GM23338 (cell line): ENCODE results near the gene RFC1. TPM values are rescaled to one million over a fixed set of nuclear protein-coding genes. Genes with fewer than 3 reads are reported as not detected.
A peak's percentile ranks its signal among the peaks of the same experiment; 100 is the strongest.

Experiments
- ATAC-seq: fragments of 200-7000 bp; cut with Tn5 transposase; 3 replicates; pipeline ENCODE4 v1.9.1; 2020
- DNase-seq: peaks from one replicate; pipeline ENCODE4 v3.0.0-alpha.2; 2015; ENCODE audit warnings: low spot score
- H2AFZ ChIP-seq: fragments of 200-600 bp; sonication (generic); 2 replicates; pipeline ENCODE4 v1.8.0; 2016; ENCODE audit warnings: antibody characterized with exemption, mild to moderate bottlenecking, moderate library complexity
- H3F3A ChIP-seq: fragments of 200-600 bp; sonication (generic); replicated peaks from 2 replicates; pipeline ENCODE4 v1.8.0; 2017; ENCODE audit warnings: antibody characterized with exemption, mixed run types, low read depth
- H3K27ac ChIP-seq: fragments of 200-600 bp; sonication (generic); 2 replicates; pipeline ENCODE4 v1.6.1; 2016; ENCODE audit warnings: low read depth
- H3K27me3 ChIP-seq: fragments of 200-600 bp; sonication (generic); 2 replicates; pipeline ENCODE4 v1.8.0; 2016; ENCODE audit warnings: mild to moderate bottlenecking, mixed run types, moderate library complexity; ENCODE audit not compliant: insufficient read depth
- H3K36me3 ChIP-seq: fragments of 200-600 bp; sonication (generic); 2 replicates; pipeline ENCODE4 v1.8.0; 2016; ENCODE audit warnings: mild to moderate bottlenecking; ENCODE audit not compliant: insufficient read depth
- H3K4me1 ChIP-seq: fragments of 200-600 bp; sonication (generic); 2 replicates; pipeline ENCODE4 v1.8.0; 2016; ENCODE audit warnings: mild to moderate bottlenecking, moderate library complexity; ENCODE audit not compliant: insufficient read depth
- H3K4me2 ChIP-seq: fragments of 200-600 bp; sonication (generic); 2 replicates; pipeline ENCODE4 v1.7.1; 2017; ENCODE audit warnings: mixed run types
- H3K4me3 ChIP-seq: fragments of 200-600 bp; sonication (generic); 2 replicates; pipeline ENCODE4 v1.6.1; 2016; ENCODE audit warnings: mixed run types
- H3K79me2 ChIP-seq: fragments of 200-600 bp; sonication (generic); replicated peaks from 2 replicates; pipeline ENCODE4 v1.8.0; 2017; ENCODE audit warnings: mild to moderate bottlenecking; ENCODE audit not compliant: insufficient read depth
- H3K9me2 ChIP-seq: fragments of 200-600 bp; sonication (generic); 2 replicates; pipeline ENCODE4 v1.8.0; 2017; ENCODE audit not compliant: insufficient read depth
- H4K20me1 ChIP-seq: fragments of 200-600 bp; sonication (generic); replicated peaks from 2 replicates; pipeline ENCODE4 v1.8.0; 2017; ENCODE audit warnings: mild to moderate bottlenecking; ENCODE audit not compliant: insufficient read depth
- H3K27ac Mint-ChIP-seq: 2 replicates; pipeline ENCODE4 v1.8.0; 2020; ENCODE audit warnings: inconsistent platforms, mild to moderate bottlenecking, moderate library complexity, mixed read lengths
- H3K27me3 Mint-ChIP-seq: 3 replicates; pipeline ENCODE4 v1.8.0; 2022; ENCODE audit warnings: low read depth, mild to moderate bottlenecking, moderate library complexity, mixed read lengths, inconsistent platforms; ENCODE audit not compliant: insufficient read depth, poor library complexity
- H3K36me3 Mint-ChIP-seq: 3 replicates; pipeline ENCODE4 v1.8.0; 2021; ENCODE audit warnings: low read depth, mild to moderate bottlenecking, inconsistent platforms, moderate library complexity, mixed read lengths
- H3K4me1 Mint-ChIP-seq: 3 replicates; pipeline ENCODE4 v1.8.0; 2020; ENCODE audit warnings: mild to moderate bottlenecking, inconsistent platforms, mixed read lengths
- H3K4me3 Mint-ChIP-seq: 3 replicates; pipeline ENCODE4 v1.8.0; 2021; ENCODE audit warnings: moderate library complexity, mild to moderate bottlenecking, inconsistent platforms, mixed read lengths
- H3K9me3 Mint-ChIP-seq: 3 replicates; pipeline ENCODE4 v1.8.0; 2020; ENCODE audit warnings: moderate library complexity, mild to moderate bottlenecking, inconsistent platforms, mixed read lengths
- EZH2phosphoT487 ChIP-seq: fragments of 200-600 bp; sonication (generic); IDR thresholded peaks from one replicate; pipeline ENCODE4 v1.8.1; 2018; ENCODE audit warnings: antibody characterized with exemption; ENCODE audit not compliant: unreplicated experiment
- JUNB ChIP-seq: IDR thresholded peaks from one replicate; pipeline ENCODE4 v1.6.1; 2016; ENCODE audit warnings: antibody characterized with exemption; ENCODE audit not compliant: unreplicated experiment
- NANOG ChIP-seq: IDR thresholded peaks from 2 replicates; pipeline ENCODE4 v1.6.1; 2016; ENCODE audit warnings: antibody characterized with exemption, borderline replicate concordance
- POLR2AphosphoS5 ChIP-seq: IDR thresholded peaks from 2 replicates; pipeline ENCODE4 v1.6.1; 2016; ENCODE audit warnings: antibody characterized with exemption, low read depth
- STAT1 ChIP-seq: IDR thresholded peaks from one replicate; pipeline ENCODE4 v1.6.1; 2016; ENCODE audit warnings: antibody characterized with exemption; ENCODE audit not compliant: unreplicated experiment
- ZNF114 ChIP-seq: fragments of 250-450 bp; sonication (Bioruptor Pico); IDR thresholded peaks from 2 replicates; pipeline ENCODE4 v1.5.0; 2020; ENCODE audit warnings: mild to moderate bottlenecking, moderate library complexity
- ZNF331 ChIP-seq: fragments of 250-450 bp; sonication (Bioruptor Pico); IDR thresholded peaks from 2 replicates; pipeline ENCODE4 v1.5.0; 2020; ENCODE audit warnings: low read depth, mild to moderate bottlenecking, moderate library complexity
- polyA plus RNA-seq: library from polyadenylated mRNA; unstranded; fragments of >200 nt; fragmentation: Nextera tagmentation; extraction: Ambion mirVana; gene quantifications from 2 replicates; pipeline ENCODE4 v1.2.1, GENCODE V29; 2016
- total RNA-seq: library from RNA; depleted of rRNA; stranded (reverse); fragments of >200 nt; shearing (Covaris generic); gene quantifications from 2 replicates; pipeline ENCODE4 v1.2.3, GENCODE V29; 2014
- TF ChIP-seq, protein P1 (sequence below): fragments of 250-450 bp; sonication (Bioruptor Pico); IDR thresholded peaks from 2 replicates; pipeline ENCODE4 v1.5.0; 2020; ENCODE audit warnings: mild to moderate bottlenecking, moderate library complexity

RFC1 gene
- total and polyA plus RNA-seq, 2 experiments from 2014 or later: 75.8 to 228 TPM

GRCh38 chr4:39291686-39292085 lies 74.5 kb downstream of the RFC1 start:
- H3K4me2 ChIP-seq: no peak overlapping the region
- peaks cover 4% of the 10 kb centered on the region; the same call in 1 of the 2 replicates for H4K20me1 ChIP-seq
- H3K27ac ChIP-seq: no peak overlapping the region
- no peaks in the 10 kb centered on the region for H3K9me3 Mint-ChIP-seq
- no peaks in the 10 kb centered on the region for H3K27me3 ChIP-seq
- no peaks in the 10 kb centered on the region for H3K4me1 ChIP-seq
- H3K27me3 Mint-ChIP-seq: peaks cover 9% of the 10 kb centered on the region
- H3K4me1 Mint-ChIP-seq: peaks cover 18% of the 10 kb centered on the region; the same call in 2 of the 3 replicates
- no peaks in the 10 kb centered on the region for H3K79me2 ChIP-seq
- no peak overlapping the region for H3K4me3 Mint-ChIP-seq
- peaks cover 77% of the 10 kb centered on the region for H3K36me3 Mint-ChIP-seq
- H3K9me2 ChIP-seq: no peaks in the 10 kb centered on the region
- peaks cover 56% of the 10 kb centered on the region for H3K36me3 ChIP-seq
- no peak for TF ChIP-seq ZNF331 (CRISPR knock-in tag)
- no peak for TF ChIP-seq ZNF114 (CRISPR knock-in tag)
- TF ChIP-seq POLR2AphosphoS5: no peak
- no peak for TF ChIP-seq JUNB
- TF ChIP-seq, protein P1, sequence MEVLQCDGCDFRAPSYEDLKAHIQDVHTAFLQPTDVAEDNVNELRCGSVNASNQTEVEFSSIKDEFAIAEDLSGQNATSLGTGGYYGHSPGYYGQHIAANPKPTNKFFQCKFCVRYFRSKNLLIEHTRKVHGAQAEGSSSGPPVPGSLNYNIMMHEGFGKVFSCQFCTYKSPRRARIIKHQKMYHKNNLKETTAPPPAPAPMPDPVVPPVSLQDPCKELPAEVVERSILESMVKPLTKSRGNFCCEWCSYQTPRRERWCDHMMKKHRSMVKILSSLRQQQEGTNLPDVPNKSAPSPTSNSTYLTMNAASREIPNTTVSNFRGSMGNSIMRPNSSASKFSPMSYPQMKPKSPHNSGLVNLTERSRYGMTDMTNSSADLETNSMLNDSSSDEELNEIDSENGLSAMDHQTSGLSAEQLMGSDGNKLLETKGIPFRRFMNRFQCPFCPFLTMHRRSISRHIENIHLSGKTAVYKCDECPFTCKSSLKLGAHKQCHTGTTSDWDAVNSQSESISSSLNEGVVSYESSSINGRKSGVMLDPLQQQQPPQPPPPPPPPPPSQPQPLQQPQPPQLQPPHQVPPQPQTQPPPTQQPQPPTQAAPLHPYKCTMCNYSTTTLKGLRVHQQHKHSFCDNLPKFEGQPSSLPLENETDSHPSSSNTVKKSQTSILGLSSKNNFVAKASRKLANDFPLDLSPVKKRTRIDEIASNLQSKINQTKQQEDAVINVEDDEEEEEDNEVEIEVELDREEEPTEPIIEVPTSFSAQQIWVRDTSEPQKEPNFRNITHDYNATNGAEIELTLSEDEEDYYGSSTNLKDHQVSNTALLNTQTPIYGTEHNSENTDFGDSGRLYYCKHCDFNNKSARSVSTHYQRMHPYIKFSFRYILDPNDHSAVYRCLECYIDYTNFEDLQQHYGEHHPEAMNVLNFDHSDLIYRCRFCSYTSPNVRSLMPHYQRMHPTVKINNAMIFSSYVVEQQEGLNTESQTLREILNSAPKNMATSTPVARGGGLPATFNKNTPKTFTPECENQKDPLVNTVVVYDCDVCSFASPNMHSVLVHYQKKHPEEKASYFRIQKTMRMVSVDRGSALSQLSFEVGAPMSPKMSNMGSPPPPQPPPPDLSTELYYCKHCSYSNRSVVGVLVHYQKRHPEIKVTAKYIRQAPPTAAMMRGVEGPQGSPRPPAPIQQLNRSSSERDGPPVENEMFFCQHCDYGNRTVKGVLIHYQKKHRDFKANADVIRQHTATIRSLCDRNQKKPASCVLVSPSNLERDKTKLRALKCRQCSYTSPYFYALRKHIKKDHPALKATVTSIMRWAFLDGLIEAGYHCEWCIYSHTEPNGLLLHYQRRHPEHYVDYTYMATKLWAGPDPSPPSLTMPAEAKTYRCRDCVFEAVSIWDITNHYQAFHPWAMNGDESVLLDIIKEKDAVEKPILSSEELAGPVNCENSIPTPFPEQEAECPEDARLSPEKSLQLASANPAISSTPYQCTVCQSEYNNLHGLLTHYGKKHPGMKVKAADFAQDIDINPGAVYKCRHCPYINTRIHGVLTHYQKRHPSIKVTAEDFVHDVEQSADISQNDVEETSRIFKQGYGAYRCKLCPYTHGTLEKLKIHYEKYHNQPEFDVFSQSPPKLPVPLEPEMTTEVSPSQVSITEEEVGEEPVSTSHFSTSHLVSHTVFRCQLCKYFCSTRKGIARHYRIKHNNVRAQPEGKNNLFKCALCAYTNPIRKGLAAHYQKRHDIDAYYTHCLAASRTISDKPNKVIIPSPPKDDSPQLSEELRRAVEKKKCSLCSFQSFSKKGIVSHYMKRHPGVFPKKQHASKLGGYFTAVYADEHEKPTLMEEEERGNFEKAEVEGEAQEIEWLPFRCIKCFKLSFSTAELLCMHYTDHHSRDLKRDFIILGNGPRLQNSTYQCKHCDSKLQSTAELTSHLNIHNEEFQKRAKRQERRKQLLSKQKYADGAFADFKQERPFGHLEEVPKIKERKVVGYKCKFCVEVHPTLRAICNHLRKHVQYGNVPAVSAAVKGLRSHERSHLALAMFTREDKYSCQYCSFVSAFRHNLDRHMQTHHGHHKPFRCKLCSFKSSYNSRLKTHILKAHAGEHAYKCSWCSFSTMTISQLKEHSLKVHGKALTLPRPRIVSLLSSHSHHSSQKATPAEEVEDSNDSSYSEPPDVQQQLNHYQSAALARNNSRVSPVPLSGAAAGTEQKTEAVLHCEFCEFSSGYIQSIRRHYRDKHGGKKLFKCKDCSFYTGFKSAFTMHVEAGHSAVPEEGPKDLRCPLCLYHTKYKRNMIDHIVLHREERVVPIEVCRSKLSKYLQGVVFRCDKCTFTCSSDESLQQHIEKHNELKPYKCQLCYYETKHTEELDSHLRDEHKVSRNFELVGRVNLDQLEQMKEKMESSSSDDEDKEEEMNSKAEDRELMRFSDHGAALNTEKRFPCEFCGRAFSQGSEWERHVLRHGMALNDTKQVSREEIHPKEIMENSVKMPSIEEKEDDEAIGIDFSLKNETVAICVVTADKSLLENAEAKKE (CRISPR knock-in tag): no peak
- H2AFZ ChIP-seq: no peak overlapping the region
- no peak overlapping the region for H3K4me3 ChIP-seq
- DNase-seq (no peak), ATAC-seq (no peak)
- no peak overlapping the region for H3K27ac Mint-ChIP-seq
- no peaks in the 10 kb centered on the region for H3F3A ChIP-seq

DNA sequence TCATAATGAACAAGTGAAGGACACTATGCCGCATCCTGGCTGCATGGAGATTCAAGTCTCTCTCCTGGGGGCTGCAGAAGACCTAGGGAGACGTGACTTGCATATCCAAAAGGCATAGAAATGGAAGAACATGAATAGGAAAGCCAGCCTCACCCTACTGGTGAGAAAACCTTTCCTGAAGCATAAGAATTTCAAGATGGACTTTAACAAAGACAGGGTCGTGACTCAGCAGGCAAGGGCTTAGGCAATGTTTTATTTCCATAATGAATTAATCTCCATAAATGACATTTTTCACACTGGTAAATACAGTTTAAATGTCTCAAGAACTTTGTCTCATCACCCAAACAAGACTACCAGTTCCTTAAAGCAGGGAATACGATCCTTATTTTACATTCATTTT lies 78.9 kb downstream of the RFC1 start:
- H3K4me3 Mint-ChIP-seq: no peak overlapping the region
- ATAC-seq (no peak), DNase-seq (no peak)
- H3K79me2 ChIP-seq: no peaks in the 10 kb centered on the region
- no peaks in the 10 kb centered on the region for H3K9me3 Mint-ChIP-seq
- no peaks in the 10 kb centered on the region; the same call in 1 of the 2 replicates for H4K20me1 ChIP-seq
- H3K27me3 ChIP-seq: no peaks in the 10 kb centered on the region
- no peaks in the 10 kb centered on the region for H3K9me2 ChIP-seq
- no peak overlapping the region for H3K4me3 ChIP-seq
- no peaks in the 10 kb centered on the region for H3K4me1 ChIP-seq
- peaks cover 6% of the 10 kb centered on the region for H3K27me3 Mint-ChIP-seq
- no peaks in the 10 kb centered on the region for H3F3A ChIP-seq
- H3K4me1 Mint-ChIP-seq: peaks cover 19% of the 10 kb centered on the region; the same call in 2 of the 3 replicates
- peaks cover 65% of the 10 kb centered on the region for H3K36me3 Mint-ChIP-seq
- H2AFZ ChIP-seq: no peak overlapping the region
- peak overlapping the region; percentile 72; the same call in 1 of the 2 replicates for H3K27ac ChIP-seq
- H3K4me2 ChIP-seq: no peak overlapping the region
- H3K27ac Mint-ChIP-seq: peak overlapping the region; percentile 90
- peaks cover 33% of the 10 kb centered on the region for H3K36me3 ChIP-seq
- TF ChIP-seq NANOG (no peak), JUNB (no peak), EZH2phosphoT487 (no peak), STAT1 (no peak)
